Activated CD8-positive, alpha-beta memory T cell treated with anti-CD3 and anti-CD28 coated beads, Interleukin-2, amount 50 U/mL, for 1 hour (primary cell): ENCODE measurements around the gene DCPS.
"Not testable (repeated sequence)": the region's sequence is repeated elsewhere in the genome, so short reads cannot be mapped to it uniquely, and the experiment has no call there.

Source experiments
- DNase-seq: peaks from one replicate; pipeline ENCODE4 v3.0.0-alpha.2; 2020; ENCODE audit errors: extremely low read depth

Gene DCPS, protein sequence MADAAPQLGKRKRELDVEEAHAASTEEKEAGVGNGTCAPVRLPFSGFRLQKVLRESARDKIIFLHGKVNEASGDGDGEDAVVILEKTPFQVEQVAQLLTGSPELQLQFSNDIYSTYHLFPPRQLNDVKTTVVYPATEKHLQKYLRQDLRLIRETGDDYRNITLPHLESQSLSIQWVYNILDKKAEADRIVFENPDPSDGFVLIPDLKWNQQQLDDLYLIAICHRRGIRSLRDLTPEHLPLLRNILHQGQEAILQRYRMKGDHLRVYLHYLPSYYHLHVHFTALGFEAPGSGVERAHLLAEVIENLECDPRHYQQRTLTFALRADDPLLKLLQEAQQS

DNA sequence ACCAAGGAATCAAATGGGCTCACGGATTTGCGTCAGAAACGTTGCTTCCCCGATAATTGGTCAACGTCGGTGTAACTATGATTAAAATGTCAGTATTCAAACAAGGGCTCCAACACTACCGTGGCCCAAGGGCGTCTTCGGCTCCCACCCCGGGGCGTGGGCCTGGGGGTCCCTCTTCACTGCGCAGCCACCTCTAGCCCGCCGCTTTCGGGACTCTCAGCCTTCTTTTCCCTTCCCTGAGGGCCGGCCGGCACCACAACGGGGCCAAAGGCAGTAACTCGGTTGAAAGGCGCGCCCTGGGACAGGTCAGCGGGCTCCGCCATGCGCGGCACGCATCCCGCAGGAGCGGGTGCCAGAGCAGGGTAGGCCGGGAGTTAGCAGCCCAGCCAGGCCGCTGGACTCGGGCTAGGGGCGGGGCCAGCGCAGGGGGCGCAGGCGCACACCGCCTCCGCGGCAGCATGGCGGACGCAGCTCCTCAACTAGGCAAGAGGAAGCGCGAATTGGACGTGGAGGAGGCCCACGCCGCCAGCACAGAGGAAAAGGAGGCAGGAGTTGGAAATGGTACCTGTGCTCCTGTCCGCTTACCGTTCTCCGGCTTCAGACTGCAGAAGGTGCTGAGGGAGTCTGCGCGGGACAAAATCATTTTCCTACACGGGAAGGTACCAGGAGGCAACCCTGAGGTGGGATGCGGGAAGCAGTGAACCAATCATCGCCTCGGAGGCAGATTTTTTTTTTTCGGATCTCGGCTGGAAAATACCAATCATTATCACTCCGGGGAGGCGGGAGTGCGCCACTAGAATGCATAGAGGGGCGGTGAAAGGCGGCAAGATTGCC lies at the start of gene DCPS:
Gene DCPS (plus strand): TSS at position 438 of the 834 bp plus-strand sequence. CDS start 21 bp downstream, at position 459.
- no peak for DNase-seq

GRCh38 chr11:126254819-126255218 lies 49.0 kb upstream of the DCPS start:
- no peak for DNase-seq

DNA sequence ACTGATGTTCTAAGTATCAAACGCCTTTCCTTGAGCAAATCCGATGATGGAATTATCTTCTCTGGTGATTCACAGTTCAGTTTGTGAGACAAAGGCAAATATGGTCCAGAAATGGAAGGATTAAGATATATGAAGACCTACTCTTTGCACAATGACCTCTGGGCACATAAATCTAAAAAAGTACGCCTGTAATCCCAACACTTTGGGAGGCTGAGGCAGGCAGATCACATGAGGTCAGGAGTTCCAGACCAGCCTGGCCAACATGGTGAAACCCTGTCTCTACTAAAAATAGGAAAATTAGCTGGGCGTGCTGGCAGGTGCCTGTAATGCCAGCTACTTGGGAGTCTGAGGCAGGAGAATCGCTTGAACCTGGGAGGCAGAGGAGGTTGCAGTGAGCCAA lies 48.4 kb upstream of the DCPS start:
- not testable (repeated sequence) for DNase-seq

- no peak for DNase-seq
These were observed 47.6 kb upstream of the DCPS start for GRCh38 chr11:126256216-126256615.

DNA sequence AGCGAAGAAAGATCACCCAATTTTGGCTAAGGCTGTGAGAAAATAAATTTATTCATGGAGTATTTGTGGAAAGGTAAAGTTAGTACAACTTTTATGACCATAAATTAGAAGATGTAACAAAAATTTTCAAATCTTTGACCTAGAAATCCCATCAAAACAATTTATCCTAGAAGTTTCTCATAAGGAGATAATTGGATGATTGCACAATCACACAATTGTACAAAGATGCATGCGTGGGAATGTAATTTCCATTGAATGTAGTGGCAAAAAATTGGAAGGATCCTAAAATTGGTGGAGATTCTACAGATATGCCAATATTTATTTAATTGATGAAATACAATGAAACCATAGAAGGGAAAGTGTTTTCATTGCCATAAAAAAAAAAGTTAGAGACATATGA lies 46.7 kb upstream of the DCPS start:
- no peak for DNase-seq

DNA sequence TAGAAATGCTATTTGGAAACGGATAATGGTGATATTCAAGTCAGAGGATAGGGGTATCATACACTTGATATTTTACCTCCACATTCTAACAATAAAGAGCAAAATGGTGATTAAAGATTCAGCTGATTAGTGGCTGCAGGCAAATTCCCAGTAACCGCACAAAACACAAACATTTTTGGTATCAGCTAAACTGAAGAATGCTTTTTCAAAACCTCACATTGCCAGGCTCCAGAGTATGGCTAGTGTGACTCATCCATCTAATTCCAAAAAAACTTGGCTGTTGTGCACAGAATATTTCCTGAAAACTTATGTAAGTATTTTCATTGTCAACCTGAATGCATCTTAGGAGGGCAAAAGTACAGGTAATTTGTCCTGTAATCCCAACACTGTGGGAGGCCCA lies 46.1 kb upstream of the DCPS start:
- DNase-seq = no peak

GRCh38 chr11:126262216-126262615 lies 41.6 kb upstream of the DCPS start:
- no peak for DNase-seq

DNA sequence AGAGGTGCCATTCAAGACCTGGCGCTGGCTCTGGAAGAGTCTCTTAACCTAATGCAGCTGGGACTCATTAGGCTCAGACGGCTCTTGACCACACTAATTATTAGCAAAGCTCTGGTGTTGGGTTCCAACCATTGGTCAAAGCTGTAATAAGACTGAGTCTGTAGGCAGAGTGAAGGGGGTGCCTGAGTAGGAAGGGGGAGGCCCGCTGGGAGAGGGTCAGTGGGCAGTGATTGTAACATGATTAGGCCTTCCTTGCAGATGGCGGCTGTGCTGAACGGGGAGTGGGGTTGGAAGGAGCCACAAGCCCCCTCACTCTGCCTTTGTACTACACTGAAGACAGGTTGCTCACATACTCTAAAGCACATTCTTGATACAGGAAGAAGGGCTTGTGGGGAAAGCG lies 40.4 kb upstream of the DCPS start:
- DNase-seq = no peak

DNA sequence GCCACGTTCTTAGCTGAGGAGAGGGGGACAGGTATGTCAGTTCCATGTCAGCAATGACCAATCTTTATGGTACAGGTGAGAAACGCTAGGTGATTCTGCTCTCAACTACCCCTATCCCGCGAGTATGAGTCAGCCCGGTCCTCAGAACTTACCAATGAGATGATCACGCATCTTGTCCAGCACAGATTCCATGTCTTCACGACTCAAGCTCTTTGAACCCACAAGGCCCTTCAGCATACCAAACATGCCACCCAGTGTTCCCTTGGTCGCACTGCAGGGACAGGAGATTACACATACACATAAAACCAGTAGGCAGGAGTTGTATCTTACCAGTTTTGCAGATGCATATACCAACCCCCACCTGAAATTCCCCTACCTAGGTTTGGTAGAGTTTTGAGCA lies 38.0 kb upstream of the DCPS start:
- DNase-seq = no peak

DNA sequence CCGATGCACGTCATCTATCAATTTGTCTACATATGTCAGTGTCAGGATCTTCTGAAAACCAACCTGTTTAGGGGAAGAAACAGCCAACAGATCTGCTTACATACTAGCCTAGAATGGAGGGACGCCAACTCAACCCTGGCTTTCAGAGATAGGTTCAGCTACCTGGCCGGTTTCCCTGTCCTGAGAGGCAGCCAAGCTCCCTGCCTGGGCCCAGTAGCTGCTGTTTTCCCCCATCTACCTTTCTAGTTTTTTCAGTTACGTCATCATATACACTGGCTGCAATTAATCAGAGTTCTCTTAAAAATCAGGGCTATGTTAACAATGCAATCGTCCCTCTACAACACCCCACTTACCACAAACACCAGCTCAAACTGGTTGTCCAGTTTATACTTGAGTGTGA lies 36.2 kb upstream of the DCPS start:
- DNase-seq = no peak

DNA sequence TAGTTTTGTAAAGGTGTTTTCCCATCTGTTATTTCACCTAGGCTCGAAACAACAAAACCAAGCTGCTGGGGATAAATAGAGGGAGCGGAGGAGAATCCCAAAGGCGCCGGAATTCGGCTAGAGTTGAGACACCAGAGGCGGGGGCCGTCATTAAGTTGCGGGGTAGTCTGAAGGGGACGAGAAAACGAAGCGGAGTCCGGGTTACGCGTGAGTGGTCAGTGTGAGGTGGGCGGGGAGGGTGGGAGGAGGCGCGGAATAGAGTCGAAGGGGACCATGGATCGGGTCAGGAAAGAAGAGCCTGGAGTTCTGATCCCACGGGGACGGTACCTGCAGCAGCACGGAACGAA lies 35.5 kb upstream of the DCPS start:
- no peak for DNase-seq

GRCh38 chr11:126268708-126269579 lies 34.9 kb upstream of the DCPS start, which contains the start of the genes FOXRED1 and SRPRA:
FOXRED1 (plus strand) TSS chr11:126269154; CDS start chr11:126269207, 53 bp downstream.
SRPRA (minus strand) TSS chr11:126268895; CDS start chr11:126268804, 91 bp downstream.
- DNase-seq = peak; percentile 98

GRCh38 chr11:126277322-126277721 lies 26.5 kb upstream of the DCPS start:
- DNase-seq = no peak

- DNase-seq = no peak
These were observed 26.1 kb upstream of the DCPS start for GRCh38 chr11:126277780-126278179.

DNA sequence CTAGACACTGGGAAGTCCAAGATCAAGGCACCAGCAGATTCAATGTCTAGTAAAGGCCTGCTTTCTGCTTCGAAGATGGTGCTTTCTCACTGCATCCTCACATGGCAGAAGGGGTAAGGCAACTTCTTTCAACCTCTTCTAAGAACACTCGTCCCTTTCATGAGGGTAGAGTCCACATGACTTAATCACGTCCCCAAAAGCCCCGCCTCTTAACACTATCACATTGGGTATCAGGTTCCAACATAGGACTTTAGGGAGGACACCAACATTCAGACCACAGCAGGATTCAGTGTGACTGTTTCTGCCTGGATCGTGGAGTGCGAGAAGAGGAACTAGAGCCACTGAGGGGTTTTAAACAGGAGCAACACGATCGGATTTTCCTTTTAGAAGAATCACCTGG lies 24.7 kb upstream of the DCPS start:
- DNase-seq = no peak

GRCh38 chr11:126280595-126280994 lies 23.3 kb upstream of the DCPS start:
- no peak for DNase-seq

- DNase-seq = no peak
These were observed 22.6 kb upstream of the DCPS start for GRCh38 chr11:126281245-126281644.

DNA sequence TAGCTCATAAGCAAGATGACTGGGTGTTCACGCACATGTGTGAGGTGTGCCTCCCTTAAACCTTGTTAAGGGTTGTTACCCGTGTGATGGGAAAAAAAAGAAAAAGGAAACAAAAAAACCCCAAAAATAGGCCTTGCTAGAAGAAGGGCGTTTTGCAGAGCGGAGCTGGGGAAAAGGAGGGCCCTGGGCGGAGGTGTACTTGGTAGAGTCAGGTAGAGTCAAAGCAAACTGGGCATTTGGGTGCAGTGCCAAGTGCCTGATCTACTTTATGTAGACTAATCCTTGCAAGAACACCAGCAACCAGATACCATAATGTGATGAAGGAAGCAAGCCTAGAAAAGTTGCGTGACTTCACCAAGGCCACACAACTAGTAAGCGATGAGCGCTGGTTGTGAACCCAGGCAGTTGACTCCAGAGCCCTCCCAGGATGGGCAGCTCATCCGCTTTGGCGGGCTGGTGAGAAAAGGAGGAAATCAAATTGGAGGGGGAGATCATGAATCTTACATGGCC lies 22.1 kb upstream of the DCPS start:
- DNase-seq = no peak

DNA sequence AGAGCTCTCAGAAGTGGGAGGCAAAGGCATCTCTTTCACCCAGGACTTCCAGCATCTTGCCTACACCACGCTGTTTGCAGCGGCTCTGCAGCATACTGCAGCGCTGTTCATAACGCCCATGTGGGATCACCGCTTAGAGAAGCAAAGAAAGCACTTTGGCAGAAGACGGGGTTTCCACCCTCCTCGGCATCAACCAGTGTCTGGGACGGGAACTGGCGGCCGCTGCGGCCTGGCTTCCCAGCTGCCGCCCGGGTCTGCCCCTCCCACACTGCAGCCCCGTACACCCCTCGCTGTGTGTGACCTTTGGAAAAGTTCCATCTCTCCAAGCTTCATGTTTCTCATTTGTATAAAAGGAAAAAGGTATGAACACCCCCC lies 21.5 kb upstream of the DCPS start:
- no peak for DNase-seq

- DNase-seq = no peak
These were observed 20.9 kb upstream of the DCPS start, which contains the start of gene TIRAP for GRCh38 chr11:126282736-126283591. TIRAP (plus strand) TSS chr11:126283093; CDS start chr11:126290895, 7,802 bp downstream.

DNA sequence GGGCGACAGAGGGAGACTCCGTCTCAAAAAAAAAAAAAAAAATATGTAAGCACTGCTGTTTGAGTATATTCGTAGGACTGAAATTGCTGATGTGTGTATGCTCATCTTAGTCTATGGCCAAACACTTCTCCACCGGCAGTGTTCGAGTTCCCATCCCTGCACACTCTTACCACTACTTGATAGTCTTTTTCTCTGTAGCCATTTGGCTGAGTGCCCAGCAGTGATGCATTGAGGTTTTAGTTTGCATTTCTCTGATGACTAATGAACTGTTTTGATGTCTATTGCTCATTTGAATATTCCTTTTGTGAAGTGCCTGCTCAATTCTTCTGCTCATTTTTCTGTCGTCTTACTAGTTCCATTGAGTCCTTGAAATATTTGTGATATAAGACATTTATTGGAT lies 19.0 kb upstream of the DCPS start:
- peak; percentile 68 for DNase-seq
